H1 (cell line): ENCODE data around the gene SLC5A2.

Experiments used
- CHD2 ChIP-seq: IDR thresholded peaks from 2 replicates; pipeline ENCODE4 v1.6.1; 2012; ENCODE audit warnings: low read length, improper control_type of control experiment
- EP300 ChIP-seq, 2 experiments: IDR thresholded peaks; 1 replicate in 1 of 2; 2 replicates in 1 of 2; pipeline ENCODE4 v1.6.1; 2011 to 2012; ENCODE audit warnings: low read depth in 2 of 2, low read length in 2 of 2, mild to moderate bottlenecking in 2 of 2, borderline replicate concordance in 1 of 2, inconsistent platforms in 1 of 2, moderate library complexity in 1 of 2
- EZH2 ChIP-seq: fragments of 200-600 bp; sonication (generic); IDR thresholded peaks from 2 replicates; pipeline ENCODE4 v1.7.1; 2012; ENCODE audit warnings: low read depth, mild to moderate bottlenecking, moderate library complexity, low read length, inconsistent platforms; ENCODE audit not compliant: severe bottlenecking
- GTF2F1 ChIP-seq: IDR thresholded peaks from 2 replicates; pipeline ENCODE4 v1.6.1; 2012; ENCODE audit warnings: low read depth, low read length, improper control_type of control experiment, borderline replicate concordance
- JUN ChIP-seq: IDR thresholded peaks from 2 replicates; pipeline ENCODE4 v1.6.1; 2011; ENCODE audit warnings: low read depth, mild to moderate bottlenecking, improper control_type of control experiment, low read length
- POLR2A ChIP-seq, 2 experiments: IDR thresholded peaks; 1 replicate in 1 of 2; 2 replicates in 1 of 2; pipeline ENCODE4 v1.6.1; 2011; ENCODE audit warnings: low read depth in 2 of 2, low read length in 2 of 2, mild to moderate bottlenecking in 2 of 2; ENCODE audit errors: control extremely low read depth in 1 of 2
- SIRT6 ChIP-seq: IDR thresholded peaks from one replicate; pipeline ENCODE4 v1.7.1; 2012; ENCODE audit warnings: low read length, inconsistent platforms
- TCF12 ChIP-seq: IDR thresholded peaks from 2 replicates; pipeline ENCODE4 v1.6.1; 2011; ENCODE audit warnings: low read depth, mild to moderate bottlenecking, low read length
- ZNF274 ChIP-seq: IDR thresholded peaks from 2 replicates; pipeline ENCODE4 v1.7.0; 2012; ENCODE audit warnings: low read length, borderline replicate concordance; ENCODE audit errors: extremely low read depth
- TF ChIP-seq, protein P1 (sequence below): IDR thresholded peaks from 2 replicates; pipeline ENCODE4 v1.6.1; 2012; ENCODE audit warnings: inconsistent platforms
- TF ChIP-seq, protein P2 (sequence below), 3 experiments: IDR thresholded peaks; 1 replicate in 2 of 3; 2 replicates in 1 of 3; pipeline versions ENCODE4 v1.5.1 to v1.6.1; 2011; ENCODE audit warnings: low read length in 3 of 3, mild to moderate bottlenecking in 3 of 3, inconsistent platforms in 2 of 3, low read depth in 1 of 3, moderate library complexity in 1 of 3; ENCODE audit not compliant: insufficient read depth in 1 of 3; ENCODE audit errors: control extremely low read depth in 1 of 3

DNA sequence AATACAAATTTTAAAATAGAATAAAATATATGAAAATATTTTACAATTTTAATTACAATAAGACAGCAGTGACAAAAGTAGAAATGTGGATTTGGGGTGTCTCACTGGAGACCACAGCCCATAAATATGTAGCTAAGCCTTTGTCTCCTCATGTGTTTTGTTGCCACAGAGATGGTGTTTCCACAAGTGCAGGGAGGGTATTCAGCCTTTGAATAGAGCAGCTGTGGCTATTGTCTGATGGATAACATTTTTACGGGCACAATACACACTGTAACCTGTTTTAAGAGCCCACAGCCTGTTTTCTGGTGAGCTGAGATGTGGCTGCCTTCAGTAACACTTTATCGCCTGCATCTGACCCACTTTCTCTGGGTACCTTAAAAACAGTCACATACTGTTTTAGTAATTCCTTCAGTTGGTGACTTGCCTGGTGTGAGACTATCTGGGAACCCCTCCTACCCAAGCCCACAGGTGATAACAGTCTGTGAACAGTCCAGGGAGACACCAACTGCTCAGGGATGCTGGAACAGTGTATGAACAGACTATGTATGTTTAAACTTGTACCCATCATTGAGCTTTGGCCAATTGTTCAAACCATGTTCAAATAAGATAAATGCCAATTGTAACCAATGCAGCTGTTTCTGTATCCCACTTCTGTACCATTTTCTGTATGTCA, 37.0 kb downstream of the SLC5A2 start:
- TF ChIP-seq, protein P1, sequence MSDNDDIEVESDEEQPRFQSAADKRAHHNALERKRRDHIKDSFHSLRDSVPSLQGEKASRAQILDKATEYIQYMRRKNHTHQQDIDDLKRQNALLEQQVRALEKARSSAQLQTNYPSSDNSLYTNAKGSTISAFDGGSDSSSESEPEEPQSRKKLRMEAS, result no peak
- TF ChIP-seq EZH2 (no peak), POLR2A (IDR thresholded peaks at IDR 0.05; ENCODE audit: control extremely low read depth in 1 of 2, low read depth in 2 of 2, low read length in 2 of 2) (no peak), JUN (no peak), SIRT6 (no peak), EP300 (IDR thresholded peaks at IDR 0.05; ENCODE audit: borderline replicate concordance in 1 of 2, low read depth in 2 of 2, low read length in 2 of 2) (no peak), CHD2 (no peak), ZNF274 (no peak), TCF12 (no peak), GTF2F1 (no peak)
- TF ChIP-seq, protein P2, sequence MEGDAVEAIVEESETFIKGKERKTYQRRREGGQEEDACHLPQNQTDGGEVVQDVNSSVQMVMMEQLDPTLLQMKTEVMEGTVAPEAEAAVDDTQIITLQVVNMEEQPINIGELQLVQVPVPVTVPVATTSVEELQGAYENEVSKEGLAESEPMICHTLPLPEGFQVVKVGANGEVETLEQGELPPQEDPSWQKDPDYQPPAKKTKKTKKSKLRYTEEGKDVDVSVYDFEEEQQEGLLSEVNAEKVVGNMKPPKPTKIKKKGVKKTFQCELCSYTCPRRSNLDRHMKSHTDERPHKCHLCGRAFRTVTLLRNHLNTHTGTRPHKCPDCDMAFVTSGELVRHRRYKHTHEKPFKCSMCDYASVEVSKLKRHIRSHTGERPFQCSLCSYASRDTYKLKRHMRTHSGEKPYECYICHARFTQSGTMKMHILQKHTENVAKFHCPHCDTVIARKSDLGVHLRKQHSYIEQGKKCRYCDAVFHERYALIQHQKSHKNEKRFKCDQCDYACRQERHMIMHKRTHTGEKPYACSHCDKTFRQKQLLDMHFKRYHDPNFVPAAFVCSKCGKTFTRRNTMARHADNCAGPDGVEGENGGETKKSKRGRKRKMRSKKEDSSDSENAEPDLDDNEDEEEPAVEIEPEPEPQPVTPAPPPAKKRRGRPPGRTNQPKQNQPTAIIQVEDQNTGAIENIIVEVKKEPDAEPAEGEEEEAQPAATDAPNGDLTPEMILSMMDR (IDR thresholded peaks at IDR 0.05; ENCODE audit: control extremely low read depth in 1 of 3, insufficient read depth in 1 of 3, low read depth in 1 of 3, low read length in 3 of 3), result no peak
